ENCODE data around the gene CACNA2D2. TPM values are rescaled to one million over a fixed set of nuclear protein-coding genes. Genes with fewer than 3 reads are reported as not detected.

The CACNA2D2 gene
- total and polyA plus RNA-seq, 2 of the 13 experiments (the other 11 are each of a cell fraction or from before 2014, with no cell fraction given), result not detected

- TF ChIP-seq ZNF281 (CRISPR knock-in tag; IDR thresholded peaks at IDR 0.05; ENCODE audit: borderline replicate concordance), result peak; percentile 54; the same call in 1 of the 2 replicates
- no peak for TF ChIP-seq CHD4 (IDR thresholded peaks at IDR 0.05; ENCODE audit: borderline replicate concordance, low read length)
- TF ChIP-seq YEATS4 (CRISPR knock-in tag; IDR thresholded peaks at IDR 0.05; ENCODE audit: borderline replicate concordance), result peak; percentile 70; the same call in 1 of the 2 replicates
- no peak for TF ChIP-seq CCDC6 (CRISPR knock-in tag; IDR thresholded peaks at IDR 0.05)
- TF ChIP-seq, protein P1, sequence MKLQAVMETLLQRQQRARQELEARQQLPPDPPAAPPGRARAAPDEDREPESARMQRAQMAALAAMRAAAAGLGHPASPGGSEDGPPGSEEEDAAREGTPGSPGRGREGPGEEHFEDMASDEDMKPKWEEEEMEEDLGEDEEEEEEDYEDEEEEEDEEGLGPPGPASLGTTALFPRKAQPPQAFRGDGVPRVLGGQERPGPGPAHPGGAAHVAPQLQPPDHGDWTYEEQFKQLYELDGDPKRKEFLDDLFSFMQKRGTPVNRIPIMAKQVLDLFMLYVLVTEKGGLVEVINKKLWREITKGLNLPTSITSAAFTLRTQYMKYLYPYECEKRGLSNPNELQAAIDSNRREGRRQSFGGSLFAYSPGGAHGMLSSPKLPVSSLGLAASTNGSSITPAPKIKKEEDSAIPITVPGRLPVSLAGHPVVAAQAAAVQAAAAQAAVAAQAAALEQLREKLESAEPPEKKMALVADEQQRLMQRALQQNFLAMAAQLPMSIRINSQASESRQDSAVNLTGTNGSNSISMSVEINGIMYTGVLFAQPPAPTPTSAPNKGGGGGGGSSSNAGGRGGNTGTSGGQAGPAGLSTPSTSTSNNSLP (IDR thresholded peaks at IDR 0.05; ENCODE audit: low read depth, low read length), result no peak
- peak; percentile 34; the same call in 1 of the 2 replicates for TF ChIP-seq ZKSCAN8 (CRISPR knock-in tag; IDR thresholded peaks at IDR 0.05; ENCODE audit: borderline replicate concordance)
- TF ChIP-seq JUND (CRISPR knock-in tag; IDR thresholded peaks at IDR 0.05), result no peak
- TF ChIP-seq, protein P2, sequence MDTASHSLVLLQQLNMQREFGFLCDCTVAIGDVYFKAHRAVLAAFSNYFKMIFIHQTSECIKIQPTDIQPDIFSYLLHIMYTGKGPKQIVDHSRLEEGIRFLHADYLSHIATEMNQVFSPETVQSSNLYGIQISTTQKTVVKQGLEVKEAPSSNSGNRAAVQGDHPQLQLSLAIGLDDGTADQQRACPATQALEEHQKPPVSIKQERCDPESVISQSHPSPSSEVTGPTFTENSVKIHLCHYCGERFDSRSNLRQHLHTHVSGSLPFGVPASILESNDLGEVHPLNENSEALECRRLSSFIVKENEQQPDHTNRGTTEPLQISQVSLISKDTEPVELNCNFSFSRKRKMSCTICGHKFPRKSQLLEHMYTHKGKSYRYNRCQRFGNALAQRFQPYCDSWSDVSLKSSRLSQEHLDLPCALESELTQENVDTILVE (CRISPR knock-in tag; IDR thresholded peaks at IDR 0.05), result peak; percentile 75
- no peak for TF ChIP-seq ZNF383 (CRISPR knock-in tag; IDR thresholded peaks at IDR 0.05; ENCODE audit: borderline replicate concordance)
- no peak for TF ChIP-seq NFE2 (CRISPR knock-in tag; IDR thresholded peaks at IDR 0.05)
- TF ChIP-seq ZNF737 (CRISPR knock-in tag; IDR thresholded peaks at IDR 0.05; ENCODE audit: borderline replicate concordance), result 0 out of 2 replicates have a peak, but pooled peaks have one; percentile 63
- TF ChIP-seq, protein P3, sequence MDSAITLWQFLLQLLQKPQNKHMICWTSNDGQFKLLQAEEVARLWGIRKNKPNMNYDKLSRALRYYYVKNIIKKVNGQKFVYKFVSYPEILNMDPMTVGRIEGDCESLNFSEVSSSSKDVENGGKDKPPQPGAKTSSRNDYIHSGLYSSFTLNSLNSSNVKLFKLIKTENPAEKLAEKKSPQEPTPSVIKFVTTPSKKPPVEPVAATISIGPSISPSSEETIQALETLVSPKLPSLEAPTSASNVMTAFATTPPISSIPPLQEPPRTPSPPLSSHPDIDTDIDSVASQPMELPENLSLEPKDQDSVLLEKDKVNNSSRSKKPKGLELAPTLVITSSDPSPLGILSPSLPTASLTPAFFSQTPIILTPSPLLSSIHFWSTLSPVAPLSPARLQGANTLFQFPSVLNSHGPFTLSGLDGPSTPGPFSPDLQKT (CRISPR knock-in tag; IDR thresholded peaks at IDR 0.05; ENCODE audit: borderline replicate concordance), result no peak
- no peak for TF ChIP-seq SRSF4 (IDR thresholded peaks at IDR 0.05; ENCODE audit: low read depth, low read length, poor library complexity, severe bottlenecking)
- no peak for TF ChIP-seq ZNF512B (CRISPR knock-in tag; IDR thresholded peaks at IDR 0.05; ENCODE audit: borderline replicate concordance)
- peak; percentile 98 for TF ChIP-seq ATF7-NPFF (CRISPR knock-in tag; IDR thresholded peaks at IDR 0.05; ENCODE audit: low read depth)
- peak; percentile 81 for TF ChIP-seq RXRA (CRISPR knock-in tag; IDR thresholded peaks at IDR 0.05)
Observed at GRCh38 chr3:50350527-50351322, 152.7 kb downstream of the CACNA2D2 start, which contains the start of the genes CYB561D2 and NPRL2 (continued).

Data from HepG2 (cell line).